ENCODE measurements around the gene DPYSL5.

DPYSL5 gene

DNA sequence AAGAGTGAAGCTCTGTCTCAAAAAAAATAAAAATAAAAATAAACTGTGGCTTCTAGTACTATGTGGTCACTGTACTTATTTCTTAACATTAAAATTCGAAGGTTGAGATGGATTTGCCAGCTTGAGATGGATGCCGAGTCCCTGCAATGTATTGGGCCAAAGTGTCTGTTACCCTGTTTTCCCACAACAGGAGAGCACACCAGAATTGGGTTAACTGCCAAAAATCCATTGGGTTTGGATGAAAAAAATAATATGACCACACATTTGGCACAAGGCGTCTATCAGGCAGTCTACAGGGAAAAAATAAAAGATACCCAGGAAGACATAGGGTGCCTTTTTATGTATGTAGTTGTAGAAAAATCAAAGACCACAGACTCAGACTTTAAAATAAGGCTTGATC is 103.3 kb downstream of the DPYSL5 start:
- H3K79me2 ChIP-seq (ENCODE audit: low read length), result no peaks in the 10 kb centered on the region
- H3K4me2 ChIP-seq (ENCODE audit: low read length), result no peak overlapping the region
- H2AFZ ChIP-seq (ENCODE audit: low read depth, low read length), result no peak overlapping the region
- no peak overlapping the region for H3K27ac ChIP-seq (ENCODE audit: low read length)
- TF ChIP-seq, protein P1, sequence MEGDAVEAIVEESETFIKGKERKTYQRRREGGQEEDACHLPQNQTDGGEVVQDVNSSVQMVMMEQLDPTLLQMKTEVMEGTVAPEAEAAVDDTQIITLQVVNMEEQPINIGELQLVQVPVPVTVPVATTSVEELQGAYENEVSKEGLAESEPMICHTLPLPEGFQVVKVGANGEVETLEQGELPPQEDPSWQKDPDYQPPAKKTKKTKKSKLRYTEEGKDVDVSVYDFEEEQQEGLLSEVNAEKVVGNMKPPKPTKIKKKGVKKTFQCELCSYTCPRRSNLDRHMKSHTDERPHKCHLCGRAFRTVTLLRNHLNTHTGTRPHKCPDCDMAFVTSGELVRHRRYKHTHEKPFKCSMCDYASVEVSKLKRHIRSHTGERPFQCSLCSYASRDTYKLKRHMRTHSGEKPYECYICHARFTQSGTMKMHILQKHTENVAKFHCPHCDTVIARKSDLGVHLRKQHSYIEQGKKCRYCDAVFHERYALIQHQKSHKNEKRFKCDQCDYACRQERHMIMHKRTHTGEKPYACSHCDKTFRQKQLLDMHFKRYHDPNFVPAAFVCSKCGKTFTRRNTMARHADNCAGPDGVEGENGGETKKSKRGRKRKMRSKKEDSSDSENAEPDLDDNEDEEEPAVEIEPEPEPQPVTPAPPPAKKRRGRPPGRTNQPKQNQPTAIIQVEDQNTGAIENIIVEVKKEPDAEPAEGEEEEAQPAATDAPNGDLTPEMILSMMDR (IDR thresholded peaks at IDR 0.05; ENCODE audit: low read depth, low read length), result no peak
- no peak for TF ChIP-seq EZH2phosphoT487 (IDR thresholded peaks at IDR 0.05; ENCODE audit: low read depth)
- H3K27me3 ChIP-seq (ENCODE audit: low read depth, low read length), result peaks cover 21% of the 10 kb centered on the region
- H3K4me3 ChIP-seq (ENCODE audit: low read length), result no peak overlapping the region
- H4K20me1 ChIP-seq (ENCODE audit: insufficient read depth, low read length), result no peaks in the 10 kb centered on the region
- H3K4me1 ChIP-seq (ENCODE audit: low read length), result no peaks in the 10 kb centered on the region
- no peaks in the 10 kb centered on the region for H3K9me3 ChIP-seq (ENCODE audit: insufficient read depth, low read length)
- H3K36me3 ChIP-seq (replicated peaks; ENCODE audit: low read depth, low read length), result no peaks in the 10 kb centered on the region
- H3K9ac ChIP-seq (ENCODE audit: low read length), result no peak overlapping the region

DNA sequence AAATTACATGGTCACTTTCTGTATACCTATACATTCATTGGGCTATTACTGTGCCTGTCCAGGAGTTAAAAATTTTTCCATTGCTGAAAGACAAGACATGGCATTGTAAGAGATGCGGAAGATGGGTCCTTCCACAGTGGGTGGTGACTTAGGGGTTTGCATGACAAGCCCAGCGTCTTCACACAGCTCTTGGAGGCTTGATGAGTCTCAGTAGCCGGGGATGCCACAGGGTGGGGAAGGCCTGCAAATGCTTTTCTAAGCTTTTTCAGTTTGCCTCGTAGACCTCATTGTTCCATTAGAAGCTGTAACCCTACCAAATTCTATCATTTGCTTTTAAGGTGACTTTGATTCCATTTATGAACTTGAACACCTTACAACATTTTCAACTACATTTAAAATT is 104.4 kb downstream of the DPYSL5 start:
- Histone ChIP-seq H4K20me1 (ENCODE audit: insufficient read depth, low read length) (no peaks in the 10 kb centered on the region), H2AFZ (ENCODE audit: low read depth, low read length) (no peak overlapping the region), H3K9me3 (ENCODE audit: insufficient read depth, low read length) (no peaks in the 10 kb centered on the region), H3K9ac (ENCODE audit: low read length) (no peak overlapping the region), H3K4me2 (ENCODE audit: low read length) (no peak overlapping the region), H3K4me3 (ENCODE audit: low read length) (no peak overlapping the region), H3K27me3 (ENCODE audit: low read depth, low read length) (peaks cover 25% of the 10 kb centered on the region), H3K4me1 (ENCODE audit: low read length) (no peaks in the 10 kb centered on the region), H3K27ac (ENCODE audit: low read length) (no peak overlapping the region), H3K79me2 (ENCODE audit: low read length) (no peaks in the 10 kb centered on the region), H3K36me3 (replicated peaks; ENCODE audit: low read depth, low read length) (no peaks in the 10 kb centered on the region)
- TF ChIP-seq EZH2phosphoT487 (IDR thresholded peaks at IDR 0.05; ENCODE audit: low read depth), result no peak
- TF ChIP-seq, protein P1 (IDR thresholded peaks at IDR 0.05; ENCODE audit: low read depth, low read length), result no peak

DNA sequence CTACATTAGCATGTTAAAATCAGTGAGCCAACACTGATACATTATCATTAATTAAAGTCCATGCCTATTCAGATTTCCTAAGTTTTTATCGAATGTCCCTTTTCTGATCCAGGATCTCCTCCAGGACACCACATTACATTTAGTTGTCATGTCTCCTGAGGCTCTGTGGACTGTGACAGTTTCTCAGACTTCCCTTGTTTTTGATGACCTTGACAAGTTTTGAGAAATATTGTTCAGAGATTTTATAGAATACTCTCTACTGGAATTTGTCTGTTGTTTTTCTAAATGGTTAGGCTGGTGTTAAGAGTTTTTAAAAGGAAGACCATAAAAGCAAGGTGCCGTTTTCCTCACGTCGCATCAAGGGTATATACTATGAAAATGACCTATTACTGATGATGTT is 106.2 kb downstream of the DPYSL5 start:
- Histone ChIP-seq H3K4me3 (ENCODE audit: low read length) (no peak overlapping the region), H3K9me3 (ENCODE audit: insufficient read depth, low read length) (no peaks in the 10 kb centered on the region), H3K36me3 (replicated peaks; ENCODE audit: low read depth, low read length) (no peaks in the 10 kb centered on the region), H4K20me1 (ENCODE audit: insufficient read depth, low read length) (no peaks in the 10 kb centered on the region), H3K27ac (ENCODE audit: low read length) (no peak overlapping the region), H3K4me1 (ENCODE audit: low read length) (no peaks in the 10 kb centered on the region), H3K9ac (ENCODE audit: low read length) (no peak overlapping the region), H3K27me3 (ENCODE audit: low read depth, low read length) (peaks cover 36% of the 10 kb centered on the region), H3K79me2 (ENCODE audit: low read length) (no peaks in the 10 kb centered on the region), H2AFZ (ENCODE audit: low read depth, low read length) (no peak overlapping the region), H3K4me2 (ENCODE audit: low read length) (no peak overlapping the region)
- TF ChIP-seq, protein P1 (IDR thresholded peaks at IDR 0.05; ENCODE audit: low read depth, low read length), result no peak
- no peak for TF ChIP-seq EZH2phosphoT487 (IDR thresholded peaks at IDR 0.05; ENCODE audit: low read depth)

DNA sequence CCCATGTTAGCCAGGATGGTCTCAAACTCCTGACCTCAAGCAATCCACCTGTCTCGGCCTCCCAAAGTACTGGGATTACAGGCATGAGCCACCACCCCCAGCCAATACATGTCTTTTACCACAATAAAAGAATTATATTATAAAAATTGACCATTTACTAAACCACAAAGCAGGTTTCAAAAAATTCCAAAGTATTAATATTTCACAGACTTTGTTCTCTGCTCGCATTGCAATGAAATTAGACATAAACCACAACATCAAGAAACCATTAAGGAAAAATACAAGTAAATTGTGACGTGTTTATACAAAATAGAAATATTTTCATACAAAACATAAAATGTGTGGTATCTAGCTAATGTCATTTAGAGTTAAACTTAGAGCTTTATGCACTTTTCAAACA is 109.1 kb downstream of the DPYSL5 start:
- H4K20me1 ChIP-seq (ENCODE audit: insufficient read depth, low read length), result no peaks in the 10 kb centered on the region
- no peaks in the 10 kb centered on the region for H3K9me3 ChIP-seq (ENCODE audit: insufficient read depth, low read length)
- no peak overlapping the region for H3K9ac ChIP-seq (ENCODE audit: low read length)
- H3K79me2 ChIP-seq (ENCODE audit: low read length), result no peaks in the 10 kb centered on the region
- TF ChIP-seq EZH2phosphoT487 (IDR thresholded peaks at IDR 0.05; ENCODE audit: low read depth), result no peak
- TF ChIP-seq, protein P1 (IDR thresholded peaks at IDR 0.05; ENCODE audit: low read depth, low read length), result no peak
- no peak overlapping the region for H3K4me3 ChIP-seq (ENCODE audit: low read length)
- H3K27ac ChIP-seq (ENCODE audit: low read length), result no peak overlapping the region
- H3K36me3 ChIP-seq (replicated peaks; ENCODE audit: low read depth, low read length), result no peaks in the 10 kb centered on the region
- H3K4me2 ChIP-seq (ENCODE audit: low read length), result no peak overlapping the region
- peaks cover 4% of the 10 kb centered on the region for H3K4me1 ChIP-seq (ENCODE audit: low read length)
- H3K27me3 ChIP-seq (ENCODE audit: low read depth, low read length), result peaks cover 50% of the 10 kb centered on the region
- H2AFZ ChIP-seq (ENCODE audit: low read depth, low read length), result no peak overlapping the region
